ENCODE measurements around the gene AOAH. TPM values are rescaled to one million over a fixed set of nuclear protein-coding genes. Genes with fewer than 3 reads are reported as not detected.
"Not testable (repeated sequence)": the region's sequence is repeated elsewhere in the genome, so short reads cannot be mapped to it uniquely, and the experiment has no call there.

AOAH gene
- total RNA-seq, 1 donor from 2014 or later, result not detected

- Mint-ChIP-seq H3K4me3 (ENCODE audit: unreplicated experiment) (no peak overlapping the region), H3K9me3 (ENCODE audit: unreplicated experiment) (no peaks in the 10 kb centered on the region), H3K36me3 (ENCODE audit: unreplicated experiment) (no peaks in the 10 kb centered on the region), H3K27me3 (ENCODE audit: unreplicated experiment) (no peaks in the 10 kb centered on the region), H3K27ac (ENCODE audit: unreplicated experiment) (no peak overlapping the region), H3K4me1 (ENCODE audit: unreplicated experiment) (peaks cover 35% of the 10 kb centered on the region)
- DNase-seq (ENCODE audit: extremely low spot score, unreplicated experiment), result no peak
- TF ChIP-seq CTCF (IDR thresholded peaks at IDR 0.05), result no peak
Measured at GRCh38 chr7:36653008-36653662, 71.2 kb downstream of the AOAH start.

GRCh38 chr7:36652431-36652830, 71.9 kb downstream of the AOAH start:
- Mint-ChIP-seq H3K36me3 (ENCODE audit: unreplicated experiment) (no peaks in the 10 kb centered on the region), H3K27ac (ENCODE audit: unreplicated experiment) (no peak overlapping the region), H3K4me1 (ENCODE audit: unreplicated experiment) (peaks cover 35% of the 10 kb centered on the region), H3K4me3 (ENCODE audit: unreplicated experiment) (no peak overlapping the region), H3K27me3 (ENCODE audit: unreplicated experiment) (no peaks in the 10 kb centered on the region), H3K9me3 (ENCODE audit: unreplicated experiment) (no peaks in the 10 kb centered on the region)
- DNase-seq (ENCODE audit: extremely low spot score, unreplicated experiment), result no peak
- TF ChIP-seq CTCF (IDR thresholded peaks at IDR 0.05), result no peak

- no peak for DNase-seq (ENCODE audit: extremely low spot score, unreplicated experiment)
- no peaks in the 10 kb centered on the region for H3K9me3 Mint-ChIP-seq (ENCODE audit: unreplicated experiment)
- peaks cover 35% of the 10 kb centered on the region for H3K4me1 Mint-ChIP-seq (ENCODE audit: unreplicated experiment)
- H3K36me3 Mint-ChIP-seq (ENCODE audit: unreplicated experiment), result no peaks in the 10 kb centered on the region
- H3K27me3 Mint-ChIP-seq (ENCODE audit: unreplicated experiment), result no peaks in the 10 kb centered on the region
- no peak overlapping the region for H3K4me3 Mint-ChIP-seq (ENCODE audit: unreplicated experiment)
- no peak for TF ChIP-seq CTCF (IDR thresholded peaks at IDR 0.05)
- peak overlapping the region; percentile 36 for H3K27ac Mint-ChIP-seq (ENCODE audit: unreplicated experiment)
Measured at GRCh38 chr7:36651404-36651803, 72.9 kb downstream of the AOAH start.

- no peaks in the 10 kb centered on the region for H3K36me3 Mint-ChIP-seq (ENCODE audit: unreplicated experiment)
- no peak overlapping the region for H3K4me3 Mint-ChIP-seq (ENCODE audit: unreplicated experiment)
- peaks cover 35% of the 10 kb centered on the region for H3K4me1 Mint-ChIP-seq (ENCODE audit: unreplicated experiment)
- H3K27me3 Mint-ChIP-seq (ENCODE audit: unreplicated experiment), result no peaks in the 10 kb centered on the region
- no peak for TF ChIP-seq CTCF (IDR thresholded peaks at IDR 0.05)
- H3K9me3 Mint-ChIP-seq (ENCODE audit: unreplicated experiment), result no peaks in the 10 kb centered on the region
- H3K27ac Mint-ChIP-seq (ENCODE audit: unreplicated experiment), result peak overlapping the region; percentile 14
- no peak for DNase-seq (ENCODE audit: extremely low spot score, unreplicated experiment)
Measured at GRCh38 chr7:36650766-36651312, 73.5 kb downstream of the AOAH start.

- H3K27ac Mint-ChIP-seq (ENCODE audit: unreplicated experiment), result no peak overlapping the region
- H3K27me3 Mint-ChIP-seq (ENCODE audit: unreplicated experiment), result no peaks in the 10 kb centered on the region
- peaks cover 35% of the 10 kb centered on the region for H3K4me1 Mint-ChIP-seq (ENCODE audit: unreplicated experiment)
- no peaks in the 10 kb centered on the region for H3K9me3 Mint-ChIP-seq (ENCODE audit: unreplicated experiment)
- TF ChIP-seq CTCF (IDR thresholded peaks at IDR 0.05), result no peak
- no peak overlapping the region for H3K4me3 Mint-ChIP-seq (ENCODE audit: unreplicated experiment)
- H3K36me3 Mint-ChIP-seq (ENCODE audit: unreplicated experiment), result no peaks in the 10 kb centered on the region
- no peak for DNase-seq (ENCODE audit: extremely low spot score, unreplicated experiment)
Measured at GRCh38 chr7:36650320-36650719, 74.0 kb downstream of the AOAH start.

- not testable (repeated sequence) for DNase-seq (ENCODE audit: extremely low spot score, unreplicated experiment); H3K36me3 Mint-ChIP-seq (ENCODE audit: unreplicated experiment); H3K4me3 Mint-ChIP-seq (ENCODE audit: unreplicated experiment); H3K27ac Mint-ChIP-seq (ENCODE audit: unreplicated experiment); H3K9me3 Mint-ChIP-seq (ENCODE audit: unreplicated experiment); H3K27me3 Mint-ChIP-seq (ENCODE audit: unreplicated experiment)
- peaks cover 43% of the 10 kb centered on the region for H3K4me1 Mint-ChIP-seq (ENCODE audit: unreplicated experiment)
Measured at GRCh38 chr7:36649319-36649718, 75.0 kb downstream of the AOAH start.
